HepG2 (cell line): Measurements from ENCODE around the gene UQCC5. TPM values are rescaled to one million over a fixed set of nuclear protein-coding genes. Genes with fewer than 3 reads are reported as not detected.

Source experiments
- CTCF ChIP-seq: sonication (generic); formaldehyde crosslinking; IDR thresholded peaks from 2 replicates; pipeline ENCODE4 v1.5.0; 2020; ENCODE audit warnings: mild to moderate bottlenecking, missing genetic modification reagents, moderate library complexity
- IKZF4 ChIP-seq: sonication (generic); formaldehyde crosslinking; IDR thresholded peaks from 2 replicates; pipeline ENCODE4 v1.5.1; 2020; ENCODE audit warnings: borderline replicate concordance, mild to moderate bottlenecking, low read depth, missing genetic modification reagents; ENCODE audit errors: not compliant biosample characterization
- KDM6A ChIP-seq: IDR thresholded peaks from 2 replicates; pipeline ENCODE4 v1.6.1; 2016; ENCODE audit warnings: low read depth
- MAF1 ChIP-seq: sonication (generic); formaldehyde crosslinking; IDR thresholded peaks from 2 replicates; pipeline ENCODE4 v1.5.0; 2020; ENCODE audit warnings: missing genetic modification reagents, borderline replicate concordance
- PAXIP1 ChIP-seq: sonication (generic); formaldehyde crosslinking; conservative IDR thresholded peaks from 2 replicates; pipeline ENCODE4 v1.4.0; 2020; ENCODE audit warnings: mild to moderate bottlenecking, missing genetic modification reagents, moderate library complexity
- TRIM22 ChIP-seq: fragments of 450-650 bp; IDR thresholded peaks from 2 replicates; pipeline ENCODE4 v1.6.1; 2017
- XBP1 ChIP-seq: sonication (generic); formaldehyde crosslinking; IDR thresholded peaks from 2 replicates; pipeline ENCODE4 v1.5.0; 2020; ENCODE audit warnings: missing genetic modification reagents
- ZBTB39 ChIP-seq: sonication (generic); formaldehyde crosslinking; IDR thresholded peaks from 2 replicates; pipeline ENCODE4 v1.5.0; 2020; ENCODE audit warnings: missing genetic modification reagents
- ZBTB7B ChIP-seq: sonication (generic); formaldehyde crosslinking; IDR thresholded peaks from 2 replicates; pipeline ENCODE4 v1.4.0; 2020; ENCODE audit warnings: missing genetic modification reagents
- ZBTB8A ChIP-seq: sonication (generic); formaldehyde crosslinking; IDR thresholded peaks from 2 replicates; pipeline ENCODE4 v1.4.0; 2020; ENCODE audit warnings: mild to moderate bottlenecking, low read depth, missing genetic modification reagents, borderline replicate concordance
- ZNF276 ChIP-seq: sonication (generic); formaldehyde crosslinking; IDR thresholded peaks from 2 replicates; pipeline ENCODE4 v1.4.0; 2020; ENCODE audit warnings: mild to moderate bottlenecking, low read depth, missing genetic modification reagents
- ZNF598 ChIP-seq: sonication (generic); formaldehyde crosslinking; IDR thresholded peaks from 2 replicates; pipeline ENCODE4 v1.5.1; 2020; ENCODE audit warnings: mild to moderate bottlenecking, missing genetic modification reagents, borderline replicate concordance
- ZNF616 ChIP-seq: sonication (generic); formaldehyde crosslinking; IDR thresholded peaks from 2 replicates; pipeline ENCODE4 v1.5.0; 2020; ENCODE audit warnings: low read depth, mild to moderate bottlenecking, missing genetic modification reagents
- ZNF720 ChIP-seq: sonication (generic); formaldehyde crosslinking; IDR thresholded peaks from 2 replicates; pipeline ENCODE4 v1.4.0; 2020; ENCODE audit warnings: missing genetic modification reagents
- ZNF878 ChIP-seq: sonication (generic); formaldehyde crosslinking; IDR thresholded peaks from 2 replicates; pipeline ENCODE4 v1.8.1; 2023; ENCODE audit warnings: mild to moderate bottlenecking, missing genetic modification reagents, moderate library complexity
- polyA plus RNA-seq, 8 experiments: library from polyadenylated mRNA; depleted of rRNA in 3 of 8; stranded (reverse) in 7 of 8; unstranded in 1 of 8; fragments of >200 nt; fragmentation: Illumina TruSeq in 4 of 8; extraction: Trizol in 4 of 8; gene quantifications; 2 replicates each; pipeline versions ENCODE4 v1.2.1 to v1.2.3, GENCODE V29; 2011 to 2016; ENCODE audit warnings: low read depth in 4 of 8, missing spikeins in 1 of 8, mixed read lengths in 1 of 8; ENCODE audit not compliant: insufficient read depth in 1 of 8
- total RNA-seq, 5 experiments: library from RNA; depleted of rRNA; stranded (reverse); fragments of >200 nt; fragmentation: Illumina TruSeq; extraction: Trizol; gene quantifications; 2 replicates each; pipeline ENCODE4 v1.2.3, GENCODE V29; 2016; ENCODE audit warnings: low read depth in 1 of 5

UQCC5 gene
- total and polyA plus RNA-seq, 2 of the 13 experiments (the other 11 are each of a cell fraction or from before 2014, with no cell fraction given): 15.4 to 29.5 TPM

GRCh38 chr3:52536369-52537164 lies at the start of gene UQCC5 (continued):
- TF ChIP-seq PAXIP1 (CRISPR knock-in tag): peak; percentile 38; the same call in 1 of the 2 replicates
- no peak for TF ChIP-seq TRIM22
- no peak for TF ChIP-seq ZBTB39
- peak; percentile 62 for TF ChIP-seq IKZF4
- peak; percentile 73; the same call in 1 of the 2 replicates for TF ChIP-seq ZNF598 (CRISPR knock-in tag)
- TF ChIP-seq CTCF (CRISPR knock-in tag): peak; percentile 49
- TF ChIP-seq MAF1: no peak
- no peak for TF ChIP-seq ZNF276 (CRISPR knock-in tag)
- peak; percentile 94; the same call in 1 of the 2 replicates for TF ChIP-seq ZBTB8A (CRISPR knock-in tag)
- no peak for TF ChIP-seq ZBTB7B (CRISPR knock-in tag)
- no peak for TF ChIP-seq ZNF720 (CRISPR knock-in tag)
- no peak; the same call in 1 of the 2 replicates for TF ChIP-seq XBP1 (CRISPR knock-in tag)
- TF ChIP-seq KDM6A: no peak
- peak; percentile 88 for TF ChIP-seq ZNF878 (CRISPR knock-in tag)
- TF ChIP-seq ZNF616 (CRISPR knock-in tag): peak; percentile 90
